Fibroblast of mammary gland (primary cell): ENCODE data around the gene ARHGEF11.
A peak's percentile ranks its signal among the peaks of the same experiment; 100 is the strongest.

Experiments used
- DNase-seq: peaks from one replicate; pipeline ENCODE4 v3.0.0-alpha.2; 2010; ENCODE audit warnings: low read depth
- H3K4me3 ChIP-seq: 2 replicates; pipeline ENCODE4 v1.5.1; 2011; ENCODE audit warnings: low read depth, mild to moderate bottlenecking, low read length, moderate library complexity; ENCODE audit not compliant: control insufficient read depth
- CTCF ChIP-seq: conservative IDR thresholded peaks from 2 replicates; pipeline ENCODE4 v1.5.1; 2011; ENCODE audit warnings: low read depth, low read length, inconsistent platforms; ENCODE audit not compliant: control insufficient read depth, insufficient read depth

Gene ARHGEF11

GRCh38 chr1:156889802-156890580 lies 155.6 kb downstream of the ARHGEF11 start:
- DNase-seq, result peak; percentile 82
- TF ChIP-seq CTCF, result peak; percentile 93
- H3K4me3 ChIP-seq, result no peak overlapping the region

GRCh38 chr1:156887734-156888133 lies 157.8 kb downstream of the ARHGEF11 start:
- DNase-seq, result no peak
- no peak for TF ChIP-seq CTCF
- H3K4me3 ChIP-seq, result no peak overlapping the region

GRCh38 chr1:156887317-156887716 lies 158.2 kb downstream of the ARHGEF11 start:
- no peak for TF ChIP-seq CTCF
- no peak for DNase-seq
- H3K4me3 ChIP-seq, result no peak overlapping the region

- DNase-seq, result no peak
- no peak for TF ChIP-seq CTCF
- H3K4me3 ChIP-seq, result no peak overlapping the region
Measured at GRCh38 chr1:156886583-156887281, 158.8 kb downstream of the ARHGEF11 start.

- no peak for DNase-seq
- TF ChIP-seq CTCF, result no peak
- no peak overlapping the region for H3K4me3 ChIP-seq
Measured at GRCh38 chr1:156885880-156886355, 159.6 kb downstream of the ARHGEF11 start.

- no peak overlapping the region for H3K4me3 ChIP-seq
- no peak for TF ChIP-seq CTCF
- no peak for DNase-seq
Measured at GRCh38 chr1:156885314-156885713, 160.2 kb downstream of the ARHGEF11 start.
